GM12801 (cell line): Measurements from ENCODE around the gene TTC34.

ENCODE experiments used
- TF ChIP-seq, protein P1 (sequence below): IDR thresholded peaks from one replicate; pipeline ENCODE4 v1.5.1; 2011; ENCODE audit warnings: control low read depth; ENCODE audit not compliant: insufficient read length; ENCODE audit errors: extremely low read depth

Gene TTC34

DNA sequence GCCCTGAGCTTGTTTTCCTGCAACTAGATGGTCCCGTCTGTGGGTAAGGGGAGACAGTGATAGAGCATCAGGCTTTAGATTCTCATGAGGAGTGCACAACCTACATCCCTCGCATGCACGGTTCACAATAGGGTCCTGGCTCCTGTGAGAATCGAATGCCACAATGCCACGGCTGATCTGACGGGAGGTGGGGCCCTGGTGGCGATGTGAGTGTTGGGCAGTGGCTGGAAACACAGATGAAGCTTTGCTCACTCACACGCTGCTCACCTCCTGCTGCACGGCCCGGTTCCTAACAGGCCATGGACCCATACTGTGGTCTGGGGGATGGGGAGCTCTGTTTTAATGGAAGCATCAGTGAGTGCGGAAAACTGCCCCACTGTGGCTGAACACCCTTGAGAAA lies 35.8 kb upstream of the TTC34 start:
- TF ChIP-seq, protein P1, sequence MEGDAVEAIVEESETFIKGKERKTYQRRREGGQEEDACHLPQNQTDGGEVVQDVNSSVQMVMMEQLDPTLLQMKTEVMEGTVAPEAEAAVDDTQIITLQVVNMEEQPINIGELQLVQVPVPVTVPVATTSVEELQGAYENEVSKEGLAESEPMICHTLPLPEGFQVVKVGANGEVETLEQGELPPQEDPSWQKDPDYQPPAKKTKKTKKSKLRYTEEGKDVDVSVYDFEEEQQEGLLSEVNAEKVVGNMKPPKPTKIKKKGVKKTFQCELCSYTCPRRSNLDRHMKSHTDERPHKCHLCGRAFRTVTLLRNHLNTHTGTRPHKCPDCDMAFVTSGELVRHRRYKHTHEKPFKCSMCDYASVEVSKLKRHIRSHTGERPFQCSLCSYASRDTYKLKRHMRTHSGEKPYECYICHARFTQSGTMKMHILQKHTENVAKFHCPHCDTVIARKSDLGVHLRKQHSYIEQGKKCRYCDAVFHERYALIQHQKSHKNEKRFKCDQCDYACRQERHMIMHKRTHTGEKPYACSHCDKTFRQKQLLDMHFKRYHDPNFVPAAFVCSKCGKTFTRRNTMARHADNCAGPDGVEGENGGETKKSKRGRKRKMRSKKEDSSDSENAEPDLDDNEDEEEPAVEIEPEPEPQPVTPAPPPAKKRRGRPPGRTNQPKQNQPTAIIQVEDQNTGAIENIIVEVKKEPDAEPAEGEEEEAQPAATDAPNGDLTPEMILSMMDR = no peak

DNA sequence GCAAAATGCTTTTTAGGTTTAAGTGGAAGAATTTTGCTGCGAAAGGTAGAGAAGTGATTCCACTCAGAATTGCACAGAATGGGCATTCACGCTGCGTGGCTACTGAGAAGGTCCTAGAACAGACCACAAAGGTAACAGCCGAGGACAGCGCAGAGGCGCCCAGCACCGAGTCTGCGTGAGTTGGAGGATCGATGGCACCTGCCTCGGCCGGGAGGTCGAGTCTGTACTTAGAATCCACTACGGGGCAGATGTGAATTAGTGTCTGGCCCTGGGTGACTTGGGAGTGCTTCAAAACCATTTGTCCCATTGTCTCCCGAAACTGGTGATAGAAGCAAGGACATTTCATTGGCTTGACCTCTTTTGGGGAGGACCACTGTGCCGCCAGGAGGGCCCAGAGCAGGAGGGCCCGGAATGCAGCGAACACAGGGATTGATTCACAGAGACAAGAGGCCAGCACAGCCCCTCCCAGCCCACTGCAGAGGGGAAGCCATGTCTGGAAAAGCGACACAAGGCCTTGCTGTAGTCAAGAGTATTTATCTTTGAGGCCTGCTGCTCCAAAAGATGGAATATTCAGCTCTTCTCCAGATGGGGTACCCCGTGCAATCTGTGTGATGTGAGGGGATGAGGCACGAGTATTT lies 35.0 kb upstream of the TTC34 start:
- TF ChIP-seq, protein P1 = no peak

DNA sequence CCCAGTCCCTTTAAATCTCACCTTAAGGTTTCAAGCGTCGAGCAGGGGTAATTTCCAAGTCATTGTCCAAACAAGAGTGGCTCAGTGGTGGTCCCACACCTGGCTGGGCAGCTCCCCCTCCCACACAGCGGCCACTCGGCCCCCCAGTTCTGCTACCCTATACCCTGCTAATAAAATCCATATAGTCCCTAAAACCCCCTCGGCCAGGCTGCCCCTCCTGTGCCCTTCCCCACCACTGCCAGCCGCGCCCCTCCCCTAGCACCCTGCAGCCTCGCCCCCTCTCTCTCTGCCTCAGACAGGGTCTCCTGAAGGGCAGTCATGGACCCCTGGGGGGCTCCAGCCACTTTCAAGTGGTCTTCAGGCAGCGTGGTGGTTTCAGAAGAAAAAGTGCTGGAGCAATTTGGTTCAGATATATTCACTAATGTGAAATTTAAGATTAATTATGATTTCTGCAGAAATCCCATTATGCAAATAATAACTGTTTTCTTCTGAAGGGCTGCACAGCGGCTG lies 34.2 kb upstream of the TTC34 start:
- TF ChIP-seq, protein P1 = no peak

DNA sequence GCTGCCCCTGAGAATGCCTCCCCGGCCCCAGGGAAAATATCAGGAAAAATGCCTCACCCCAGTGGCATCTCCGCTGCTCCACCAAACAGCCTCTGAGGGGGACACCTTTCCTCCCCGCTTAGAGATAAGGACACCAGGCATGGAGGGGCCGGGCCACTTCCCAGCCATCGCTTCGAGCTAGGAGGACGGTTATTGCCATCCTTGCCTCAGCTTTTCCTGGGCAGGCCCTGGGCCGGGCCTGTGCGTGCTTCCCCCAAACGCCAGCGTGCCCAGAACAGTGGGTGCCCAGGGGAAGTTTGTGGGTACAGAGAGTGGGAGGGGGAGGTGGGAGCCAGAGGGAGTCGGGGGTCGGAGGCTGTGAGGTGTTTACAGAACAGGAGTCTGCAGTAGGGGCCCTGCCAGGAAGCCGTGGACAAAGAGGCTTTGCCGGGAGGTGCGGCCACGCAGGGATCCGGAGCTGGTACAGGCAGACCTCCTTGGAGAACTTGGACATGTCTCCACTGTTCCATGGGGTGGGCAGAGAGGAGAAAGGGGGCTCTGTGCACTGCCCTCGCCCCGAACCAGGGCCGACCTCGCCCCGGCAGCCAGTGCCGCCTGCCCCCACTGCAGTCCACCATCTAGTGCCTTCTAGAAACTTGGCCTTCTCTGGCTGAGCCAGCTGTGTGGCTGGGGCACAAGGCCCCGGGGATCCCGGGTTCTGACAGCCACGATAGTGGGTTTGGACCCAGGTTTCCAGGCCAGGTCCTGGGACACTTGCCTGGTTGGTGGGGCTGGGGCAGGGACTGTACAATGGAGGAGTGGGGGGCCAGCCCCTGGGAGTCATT lies 33.5 kb upstream of the TTC34 start:
- TF ChIP-seq, protein P1 = no peak

DNA sequence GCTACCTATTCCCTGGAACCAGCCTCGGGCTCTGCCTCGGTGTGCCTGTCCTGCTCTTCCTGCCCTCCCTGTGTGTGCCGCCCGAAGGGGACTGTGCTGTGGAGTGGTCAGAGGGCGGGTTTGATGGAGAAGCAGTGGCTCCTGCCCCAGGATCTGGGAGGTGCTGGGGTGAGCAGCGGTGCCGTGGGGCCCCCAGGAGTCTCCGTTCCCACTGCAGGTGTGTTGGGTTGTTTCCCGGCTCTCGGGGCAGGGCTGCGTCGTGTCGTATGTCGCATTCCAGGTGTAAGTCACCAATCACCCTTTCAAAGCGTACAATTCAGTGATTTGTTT lies 32.6 kb upstream of the TTC34 start:
- TF ChIP-seq, protein P1 = no peak

DNA sequence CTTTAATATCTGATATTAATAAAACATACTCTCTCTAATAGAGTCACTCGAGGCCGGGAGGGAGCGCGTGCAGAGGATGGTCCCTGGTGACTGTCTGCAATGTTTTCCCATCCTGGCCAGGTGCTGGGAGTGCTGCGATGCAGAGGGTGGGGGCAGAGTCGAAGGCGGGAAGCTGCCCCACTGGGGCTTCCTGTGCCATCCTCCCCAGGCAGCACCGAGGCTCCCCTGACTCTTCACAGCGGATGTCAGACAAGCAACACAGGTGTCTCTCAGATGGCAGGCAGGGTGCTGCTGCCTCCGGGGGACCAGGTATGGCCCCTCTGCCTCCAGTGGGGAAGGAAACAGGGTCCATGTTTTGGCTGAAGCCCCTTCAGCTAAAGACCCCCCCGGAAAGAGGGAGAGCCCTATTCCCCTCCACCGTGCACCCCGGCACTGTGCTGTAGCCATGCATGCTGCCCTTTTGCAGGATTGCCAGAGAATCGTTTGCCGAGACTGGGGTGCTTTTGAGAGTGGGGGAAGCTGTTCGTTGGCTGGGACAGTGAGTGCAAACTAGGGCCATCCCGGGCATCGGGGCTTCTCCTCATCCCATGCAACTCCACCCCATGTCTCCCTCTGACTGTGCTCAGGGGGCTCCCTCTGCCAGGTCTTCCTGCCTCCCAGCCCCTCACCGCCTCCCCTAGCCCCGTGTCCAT lies 32.1 kb upstream of the TTC34 start:
- TF ChIP-seq, protein P1 = no peak
